Astrocyte (in vitro differentiated cells and primary cell): Measurements from ENCODE around the gene SCRN2.

Experiments used
- EZH2 ChIP-seq: IDR thresholded peaks from 2 replicates; pipeline ENCODE4 v1.6.1; 2012; ENCODE audit warnings: mild to moderate bottlenecking, low read length, inconsistent platforms; ENCODE audit not compliant: insufficient read depth
- TF ChIP-seq, protein P1 (sequence below): IDR thresholded peaks from 2 replicates; pipeline ENCODE4 v1.5.1; 2011; ENCODE audit warnings: low read depth, mild to moderate bottlenecking, inconsistent platforms, low read length, moderate library complexity; ENCODE audit not compliant: insufficient read depth

- TF ChIP-seq, protein P1, sequence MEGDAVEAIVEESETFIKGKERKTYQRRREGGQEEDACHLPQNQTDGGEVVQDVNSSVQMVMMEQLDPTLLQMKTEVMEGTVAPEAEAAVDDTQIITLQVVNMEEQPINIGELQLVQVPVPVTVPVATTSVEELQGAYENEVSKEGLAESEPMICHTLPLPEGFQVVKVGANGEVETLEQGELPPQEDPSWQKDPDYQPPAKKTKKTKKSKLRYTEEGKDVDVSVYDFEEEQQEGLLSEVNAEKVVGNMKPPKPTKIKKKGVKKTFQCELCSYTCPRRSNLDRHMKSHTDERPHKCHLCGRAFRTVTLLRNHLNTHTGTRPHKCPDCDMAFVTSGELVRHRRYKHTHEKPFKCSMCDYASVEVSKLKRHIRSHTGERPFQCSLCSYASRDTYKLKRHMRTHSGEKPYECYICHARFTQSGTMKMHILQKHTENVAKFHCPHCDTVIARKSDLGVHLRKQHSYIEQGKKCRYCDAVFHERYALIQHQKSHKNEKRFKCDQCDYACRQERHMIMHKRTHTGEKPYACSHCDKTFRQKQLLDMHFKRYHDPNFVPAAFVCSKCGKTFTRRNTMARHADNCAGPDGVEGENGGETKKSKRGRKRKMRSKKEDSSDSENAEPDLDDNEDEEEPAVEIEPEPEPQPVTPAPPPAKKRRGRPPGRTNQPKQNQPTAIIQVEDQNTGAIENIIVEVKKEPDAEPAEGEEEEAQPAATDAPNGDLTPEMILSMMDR: no peak
- no peak for TF ChIP-seq EZH2
These were observed 28.0 kb upstream of the SCRN2 start for GRCh38 chr17:47869114-47869513.
